Common myeloid progenitor, CD34-positive (primary cell): Measurements from ENCODE around the gene LINGO1.

Experiments
- CTCF ChIA-PET: fragments of 350-600 bp; sonication (Branson Sonifier 250); formaldehyde crosslinking; loops from one replicate; lab custom pipeline; 2021; ENCODE audit warnings: antibody characterized with exemption; lab: Charles Lee
- POLR2A ChIA-PET: fragments of 350-600 bp; sonication (Branson Sonifier 250); formaldehyde crosslinking; loops from one replicate; lab custom pipeline; 2021; ENCODE audit warnings: antibody characterized with exemption; lab: Charles Lee
- DNase-seq, 3 donors: peaks; one replicate each; pipeline versions ENCODE4 v3.0.0 to v3.0.0-alpha.2; 2013
- H3K27ac ChIP-seq, 2 experiments: 1 replicate in 1 of 2; 2 replicates in 1 of 2; pipeline ENCODE4 v1.7.0; 2013; ENCODE audit warnings: inconsistent platforms in 2 of 2, low read length in 2 of 2, mild to moderate bottlenecking in 2 of 2, low read depth in 1 of 2, moderate library complexity in 1 of 2; ENCODE audit not compliant: severe bottlenecking in 2 of 2, insufficient read depth in 1 of 2, poor library complexity in 1 of 2
- H3K27me3 ChIP-seq, 5 experiments: replicated peaks in 2 of 5; 1 replicate in 3 of 5; 2 replicates in 2 of 5; pipeline versions ENCODE4 v1.6.1 to v1.7.0; 2013; ENCODE audit warnings: low read length in 4 of 5, mild to moderate bottlenecking in 2 of 5, moderate library complexity in 2 of 5, inconsistent platforms in 1 of 5; ENCODE audit not compliant: insufficient read depth in 5 of 5, control insufficient read depth in 4 of 5
- H3K36me3 ChIP-seq, 4 experiments: 1 replicate in 2 of 4; 2 replicates in 2 of 4; pipeline versions ENCODE4 v1.6.1 to v1.7.0; 2013; ENCODE audit warnings: low read length in 3 of 4, control low read depth in 1 of 4, mild to moderate bottlenecking in 1 of 4; ENCODE audit not compliant: control insufficient read depth in 4 of 4, insufficient read depth in 4 of 4
- H3K4me1 ChIP-seq, 4 experiments: 1 replicate in 3 of 4; 2 replicates in 1 of 4; pipeline versions ENCODE4 v1.6.1 to v1.7.1; 2013; ENCODE audit warnings: low read length in 3 of 4, mild to moderate bottlenecking in 3 of 4, control low read depth in 1 of 4, inconsistent platforms in 1 of 4, moderate library complexity in 1 of 4; ENCODE audit not compliant: control insufficient read depth in 4 of 4, insufficient read depth in 4 of 4; ENCODE audit errors: control extremely low read depth in 1 of 4
- H3K4me3 ChIP-seq, 7 experiments: 1 replicate in 4 of 7; 2 replicates in 3 of 7; pipeline versions ENCODE4 v1.5.1 to v1.7.0; 2013; ENCODE audit warnings: mild to moderate bottlenecking in 7 of 7, low read length in 6 of 7, moderate library complexity in 6 of 7, inconsistent platforms in 2 of 7, low read depth in 2 of 7, control low read depth in 1 of 7; ENCODE audit not compliant: insufficient read depth in 4 of 7, control insufficient read depth in 1 of 7; ENCODE audit errors: extremely low read depth in 1 of 7
- H3K9me3 ChIP-seq, 5 experiments: 1 replicate in 4 of 5; 2 replicates in 1 of 5; pipeline versions ENCODE4 v1.6.1 to v1.7.1; 2013; ENCODE audit warnings: low read length in 4 of 5, mild to moderate bottlenecking in 2 of 5, inconsistent platforms in 1 of 5, low read depth in 1 of 5, moderate library complexity in 1 of 5; ENCODE audit not compliant: control insufficient read depth in 4 of 5, insufficient read depth in 2 of 5; ENCODE audit errors: control extremely low read depth in 1 of 5
- WGBS: methylation state at CpG from one replicate; pipeline ENCODE4 v1.1.5; 2013; ENCODE audit not compliant: insufficient coverage; 5-methylcytosine and 5-hydroxymethylcytosine counted together

LINGO1 gene

GRCh38 chr15:77620297-77620696, 12.4 kb downstream of the LINGO1 start:
- Histone ChIP-seq H3K36me3 (no peaks in the 10 kb centered on the region), H3K27me3 (no peaks in the 10 kb centered on the region), H3K9me3 (no peaks in the 10 kb centered on the region), H3K4me1 (no peaks in the 10 kb centered on the region), H3K27ac (no peak overlapping the region), H3K4me3 (no peak overlapping the region)
- ChIA-PET POLR2A (no interaction called here), CTCF (interaction anchor here (5.6 kb wide), 1 partner anchor 13 kb away, joined by 32 read pairs; no protein-coding TSS in a partner anchor)
- no peak for DNase-seq
- 98% methylated on average over 7 of the region's 7 CpGs for WGBS

- Histone ChIP-seq H3K4me1 (no peaks in the 10 kb centered on the region), H3K36me3 (no peaks in the 10 kb centered on the region), H3K27ac (no peak overlapping the region), H3K9me3 (no peaks in the 10 kb centered on the region), H3K27me3 (no peaks in the 10 kb centered on the region), H3K4me3 (no peak overlapping the region)
- no peak for DNase-seq
- 93% methylated on average over 5 of the region's 6 CpGs for WGBS
- CTCF ChIA-PET, result interaction anchor here (1.5 to 5.6 kb wide), 2 partner anchors 12 to 13 kb away, joined by 3 to 32 read pairs; partner anchors contain the start of gene LINGO1
- POLR2A ChIA-PET, result no interaction called here
Observed at GRCh38 chr15:77619883-77620282, 12.8 kb downstream of the LINGO1 start.

- H3K27me3 ChIP-seq, result no peaks in the 10 kb centered on the region
- 67% methylated on average over 6 of the region's 12 CpGs for whole genome bisulfite sequencing
- H3K4me1 ChIP-seq, result no peaks in the 10 kb centered on the region
- H3K27ac ChIP-seq, result no peak overlapping the region
- DNase-seq, result peak in 2 of 3 donors; percentile 20 to 21
- ChIA-PET POLR2A (no interaction called here), CTCF (interaction anchor here (1.0 to 5.6 kb wide), 5 partner anchors 10 to 96 kb away, joined by 3 to 32 read pairs (median 4); no protein-coding TSS in a partner anchor)
- H3K9me3 ChIP-seq, result no peaks in the 10 kb centered on the region
- H3K4me3 ChIP-seq, result no peak overlapping the region
- H3K36me3 ChIP-seq, result no peaks in the 10 kb centered on the region
Observed at GRCh38 chr15:77617476-77618230, 15.1 kb downstream of the LINGO1 start.

GRCh38 chr15:77616072-77616471, 16.6 kb downstream of the LINGO1 start:
- H3K4me3 ChIP-seq, result no peak overlapping the region
- no peaks in the 10 kb centered on the region for H3K9me3 ChIP-seq
- no peak overlapping the region for H3K27ac ChIP-seq
- H3K27me3 ChIP-seq, result no peaks in the 10 kb centered on the region
- POLR2A ChIA-PET, result no interaction called here
- no peak for DNase-seq
- H3K4me1 ChIP-seq, result no peaks in the 10 kb centered on the region
- H3K36me3 ChIP-seq, result no peaks in the 10 kb centered on the region
- CTCF ChIA-PET, result no interaction called here
- WGBS, result 92% methylated on average over 8 of the region's 8 CpGs

- Histone ChIP-seq H3K36me3 (no peaks in the 10 kb centered on the region), H3K27me3 (no peaks in the 10 kb centered on the region), H3K9me3 (no peaks in the 10 kb centered on the region), H3K4me1 (no peaks in the 10 kb centered on the region), H3K27ac (no peak overlapping the region), H3K4me3 (no peak overlapping the region)
- ChIA-PET CTCF (no interaction called here), POLR2A (no interaction called here)
- no peak for DNase-seq
- WGBS, result 97% methylated on average over 31 of the region's 31 CpGs
Observed at GRCh38 chr15:77615472-77615871, 17.2 kb downstream of the LINGO1 start.

- H3K27ac ChIP-seq, result no peak overlapping the region
- H3K4me1 ChIP-seq, result no peaks in the 10 kb centered on the region
- H3K36me3 ChIP-seq, result no peaks in the 10 kb centered on the region
- CTCF ChIA-PET, result no interaction called here
- POLR2A ChIA-PET, result no interaction called here
- 96% methylated on average over 43 of the region's 48 CpGs for WGBS
- no peaks in the 10 kb centered on the region for H3K27me3 ChIP-seq
- H3K9me3 ChIP-seq, result no peaks in the 10 kb centered on the region
- no peak for DNase-seq
- no peak overlapping the region for H3K4me3 ChIP-seq
Observed at GRCh38 chr15:77614251-77614806, 18.4 kb downstream of the LINGO1 start.

GRCh38 chr15:77613814-77614213, 18.9 kb downstream of the LINGO1 start:
- no peak for DNase-seq
- H3K36me3 ChIP-seq, result no peaks in the 10 kb centered on the region
- no peak overlapping the region for H3K4me3 ChIP-seq
- no peaks in the 10 kb centered on the region for H3K27me3 ChIP-seq
- POLR2A ChIA-PET, result no interaction called here
- no peak overlapping the region for H3K27ac ChIP-seq
- CTCF ChIA-PET, result no interaction called here
- no peaks in the 10 kb centered on the region for H3K9me3 ChIP-seq
- 98% methylated on average over 23 of the region's 23 CpGs for WGBS
- no peaks in the 10 kb centered on the region for H3K4me1 ChIP-seq
